HEK293 (cell line): ENCODE measurements around the gene NCOA3.

Experiments
- CTCF ChIA-PET: fragments of 350-600 bp; formaldehyde crosslinking; extraction: SDS; loops from one replicate; lab custom pipeline; 2021; ENCODE audit warnings: antibody characterized with exemption; lab: Yijun Ruan, JAX
- POLR2A ChIA-PET: fragments of 300-600 bp; formaldehyde crosslinking; extraction: SDS; loops from one replicate; lab custom pipeline; 2020; ENCODE audit warnings: antibody characterized with exemption, inconsistent platforms; lab: Yijun Ruan, JAX
- H3K27ac ChIP-seq: fragments of 200-500 bp; sonication (Bioruptor generic); 2 replicates; pipeline ENCODE4 v1.5.1; 2014; ENCODE audit warnings: low read depth, low read length, control low read depth, inconsistent platforms; ENCODE audit errors: extremely low read depth
- H3K36me3 ChIP-seq, 2 experiments: fragments of 200-500 bp in 1 of 2; sonication (Bioruptor generic) in 1 of 2; 1 replicate in 1 of 2; 2 replicates in 1 of 2; pipeline ENCODE4 v1.5.1; 2014 to 2017; ENCODE audit warnings: inconsistent platforms in 2 of 2, low read length in 2 of 2; ENCODE audit not compliant: control insufficient read depth in 2 of 2, insufficient read depth in 1 of 2
- H3K4me1 ChIP-seq: fragments of 200-500 bp; sonication (Bioruptor generic); 2 replicates; pipeline ENCODE4 v1.5.1; 2014; ENCODE audit warnings: mild to moderate bottlenecking, low read length, inconsistent platforms; ENCODE audit not compliant: control insufficient read depth, insufficient read depth
- H3K4me3 ChIP-seq: 2 replicates; pipeline ENCODE4 v1.5.1; 2011; ENCODE audit warnings: low read depth, mild to moderate bottlenecking, control low read depth, low read length, moderate library complexity
- H3K9me3 ChIP-seq: fragments of 200-500 bp; sonication (Bioruptor generic); 2 replicates; pipeline ENCODE4 v1.5.1; 2014; ENCODE audit warnings: low read depth, low read length, inconsistent platforms; ENCODE audit not compliant: control insufficient read depth, insufficient read depth
- KLF9 ChIP-seq: fragments of 450-650 bp; formaldehyde crosslinking; IDR thresholded peaks from 2 replicates; pipeline ENCODE4 v1.5.1; 2016; ENCODE audit warnings: missing biosample characterization, missing genetic modification characterization, low read depth
- REST ChIP-seq: fragments of 450-650 bp; formaldehyde crosslinking; IDR thresholded peaks from 2 replicates; pipeline ENCODE4 v1.5.1; 2016; ENCODE audit warnings: missing biosample characterization, missing genetic modification characterization
- SETDB1 ChIP-seq: IDR thresholded peaks from one replicate; pipeline ENCODE4 v1.6.1; 2017; ENCODE audit warnings: mild to moderate bottlenecking, low read length, moderate library complexity, mixed read lengths; ENCODE audit not compliant: insufficient read length
- SP3 ChIP-seq: fragments of 450-650 bp; formaldehyde crosslinking; IDR thresholded peaks from 2 replicates; pipeline ENCODE4 v1.5.1; 2016; ENCODE audit warnings: missing biosample characterization, missing genetic modification characterization
- ZBTB1 ChIP-seq: fragments of 450-650 bp; formaldehyde crosslinking; IDR thresholded peaks from 2 replicates; pipeline ENCODE4 v1.5.1; 2016; ENCODE audit warnings: missing biosample characterization, missing genetic modification characterization
- ZFP69B ChIP-seq: fragments of 450-650 bp; formaldehyde crosslinking; IDR thresholded peaks from 2 replicates; pipeline ENCODE4 v1.5.1; 2016; ENCODE audit warnings: missing biosample characterization, missing genetic modification characterization
- ZNF16 ChIP-seq: fragments of 450-650 bp; formaldehyde crosslinking; IDR thresholded peaks from 2 replicates; pipeline ENCODE4 v1.5.1; 2016; ENCODE audit warnings: low read depth, missing biosample characterization, missing genetic modification characterization
- ZNF19 ChIP-seq: fragments of 450-650 bp; formaldehyde crosslinking; IDR thresholded peaks from 2 replicates; pipeline ENCODE4; 2016; ENCODE audit warnings: missing biosample characterization, missing genetic modification characterization, low read depth
- ZNF221 ChIP-seq: fragments of 450-650 bp; formaldehyde crosslinking; IDR thresholded peaks from 2 replicates; pipeline ENCODE4 v1.5.1; 2017; ENCODE audit warnings: missing biosample characterization, missing genetic modification characterization, borderline replicate concordance
- ZNF24 ChIP-seq: fragments of 450-650 bp; formaldehyde crosslinking; IDR thresholded peaks from 2 replicates; pipeline ENCODE4 v1.5.1; 2016; ENCODE audit warnings: missing biosample characterization, missing genetic modification characterization
- ZNF274 ChIP-seq, 2 experiments: fragments of 200-500 bp in 1 of 2; fragments of 450-650 bp in 1 of 2; sonication (Bioruptor generic) in 1 of 2; formaldehyde crosslinking in 1 of 2; IDR thresholded peaks; 2 replicates each; pipeline versions ENCODE4 v1.5.1 to v1.6.1; 2014 to 2016; ENCODE audit warnings: borderline replicate concordance in 1 of 2, inconsistent platforms in 1 of 2, low read length in 1 of 2, missing biosample characterization in 1 of 2, missing genetic modification characterization in 1 of 2
- ZNF324 ChIP-seq: fragments of 450-650 bp; formaldehyde crosslinking; IDR thresholded peaks from 2 replicates; pipeline ENCODE4 v1.5.1; 2016; ENCODE audit warnings: missing biosample characterization, missing genetic modification characterization
- ZNF354C ChIP-seq: fragments of 450-650 bp; formaldehyde crosslinking; IDR thresholded peaks from 2 replicates; pipeline ENCODE4 v1.5.1; 2016; ENCODE audit warnings: missing biosample characterization, missing genetic modification characterization, low read depth, borderline replicate concordance
- ZNF510 ChIP-seq: fragments of 450-650 bp; formaldehyde crosslinking; IDR thresholded peaks from 2 replicates; pipeline ENCODE4 v1.5.1; 2018; ENCODE audit warnings: mild to moderate bottlenecking, missing genetic modification characterization, missing biosample characterization; ENCODE audit not compliant: insufficient replicate concordance
- ZNF560 ChIP-seq: fragments of 450-650 bp; formaldehyde crosslinking; IDR thresholded peaks from 2 replicates; pipeline ENCODE4 v1.5.1; 2017; ENCODE audit warnings: missing biosample characterization, missing genetic modification characterization, borderline replicate concordance
- ZNF610 ChIP-seq: fragments of 450-650 bp; formaldehyde crosslinking; IDR thresholded peaks from 2 replicates; pipeline ENCODE4 v1.5.1; 2016; ENCODE audit warnings: missing biosample characterization, missing genetic modification characterization, borderline replicate concordance
- ZNF624 ChIP-seq: fragments of 450-650 bp; formaldehyde crosslinking; IDR thresholded peaks from 2 replicates; pipeline ENCODE4 v1.5.1; 2017; ENCODE audit warnings: missing biosample characterization, missing genetic modification characterization
- ZNF654 ChIP-seq: fragments of 450-650 bp; formaldehyde crosslinking; IDR thresholded peaks from 2 replicates; pipeline ENCODE4 v1.5.1; 2016; ENCODE audit warnings: low read depth, missing biosample characterization, missing genetic modification characterization
- ZNF701 ChIP-seq: fragments of 450-650 bp; formaldehyde crosslinking; IDR thresholded peaks from 2 replicates; pipeline ENCODE4 v1.5.1; 2016; ENCODE audit warnings: missing biosample characterization, missing genetic modification characterization
- TF ChIP-seq, protein P1 (sequence below): fragments of 450-650 bp; formaldehyde crosslinking; IDR thresholded peaks from 2 replicates; pipeline ENCODE4 v1.5.1; 2016; ENCODE audit warnings: missing biosample characterization, missing genetic modification characterization
- TF ChIP-seq, protein P2 (sequence below): fragments of 450-650 bp; formaldehyde crosslinking; conservative IDR thresholded peaks from 2 replicates; pipeline ENCODE4 v1.5.1; 2016; ENCODE audit warnings: low read depth, missing biosample characterization, missing genetic modification characterization
- TF ChIP-seq, protein P3 (sequence below): IDR thresholded peaks from 2 replicates; pipeline ENCODE4 v1.6.1; 2011; ENCODE audit warnings: mild to moderate bottlenecking, low read depth, low read length, borderline replicate concordance

NCOA3 gene

DNA sequence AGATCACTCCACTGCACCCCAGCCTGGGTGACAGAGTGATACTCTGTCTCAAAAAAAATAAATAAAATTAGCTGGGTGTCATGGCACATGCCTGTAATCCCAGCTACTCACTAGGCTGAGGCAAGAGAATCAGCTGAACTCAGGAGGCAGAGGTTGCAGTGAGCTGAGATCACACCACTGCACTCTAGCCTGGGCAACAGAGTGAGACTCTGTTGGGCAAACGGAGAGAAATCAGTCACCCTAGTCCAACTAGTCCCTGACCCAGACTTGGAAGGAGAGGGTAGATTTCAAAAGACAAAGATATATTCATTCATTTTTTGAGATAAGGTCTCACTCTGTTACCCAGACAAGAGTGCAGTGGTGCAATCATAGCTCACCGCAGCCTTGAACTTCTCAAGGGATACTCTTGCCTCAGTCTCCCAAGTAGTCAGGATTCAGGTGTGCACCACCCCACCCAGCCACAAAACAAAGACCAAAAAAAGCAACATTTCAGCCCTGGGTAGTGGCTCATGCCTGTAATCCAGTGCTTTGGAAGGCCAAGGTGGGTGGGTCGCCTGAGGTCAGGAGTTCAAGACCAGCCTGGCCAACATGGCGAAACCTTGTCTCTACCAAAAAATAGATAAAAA, 26.2 kb upstream of the NCOA3 start:
- TF ChIP-seq ZNF654 (tag by site-specific recombination) (no peak), SETDB1 (no peak), ZNF274 (IDR thresholded peaks at IDR 0.05; ENCODE audit: low read length) (no peak), ZNF274 (tag by site-specific recombination; IDR thresholded peaks at IDR 0.05; ENCODE audit: borderline replicate concordance) (no peak), ZBTB1 (no peak), ZNF19 (no peak), ZNF221 (tag by site-specific recombination) (no peak), ZNF510 (no peak), ZNF324 (tag by site-specific recombination) (no peak), SP3 (tag by site-specific recombination) (no peak), KLF9 (tag by site-specific recombination) (no peak)
- TF ChIP-seq, protein P1, sequence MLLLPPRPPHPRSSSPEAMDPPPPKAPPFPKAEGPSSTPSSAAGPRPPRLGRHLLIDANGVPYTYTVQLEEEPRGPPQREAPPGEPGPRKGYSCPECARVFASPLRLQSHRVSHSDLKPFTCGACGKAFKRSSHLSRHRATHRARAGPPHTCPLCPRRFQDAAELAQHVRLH (tag by site-specific recombination): no peak
- TF ChIP-seq, protein P2, sequence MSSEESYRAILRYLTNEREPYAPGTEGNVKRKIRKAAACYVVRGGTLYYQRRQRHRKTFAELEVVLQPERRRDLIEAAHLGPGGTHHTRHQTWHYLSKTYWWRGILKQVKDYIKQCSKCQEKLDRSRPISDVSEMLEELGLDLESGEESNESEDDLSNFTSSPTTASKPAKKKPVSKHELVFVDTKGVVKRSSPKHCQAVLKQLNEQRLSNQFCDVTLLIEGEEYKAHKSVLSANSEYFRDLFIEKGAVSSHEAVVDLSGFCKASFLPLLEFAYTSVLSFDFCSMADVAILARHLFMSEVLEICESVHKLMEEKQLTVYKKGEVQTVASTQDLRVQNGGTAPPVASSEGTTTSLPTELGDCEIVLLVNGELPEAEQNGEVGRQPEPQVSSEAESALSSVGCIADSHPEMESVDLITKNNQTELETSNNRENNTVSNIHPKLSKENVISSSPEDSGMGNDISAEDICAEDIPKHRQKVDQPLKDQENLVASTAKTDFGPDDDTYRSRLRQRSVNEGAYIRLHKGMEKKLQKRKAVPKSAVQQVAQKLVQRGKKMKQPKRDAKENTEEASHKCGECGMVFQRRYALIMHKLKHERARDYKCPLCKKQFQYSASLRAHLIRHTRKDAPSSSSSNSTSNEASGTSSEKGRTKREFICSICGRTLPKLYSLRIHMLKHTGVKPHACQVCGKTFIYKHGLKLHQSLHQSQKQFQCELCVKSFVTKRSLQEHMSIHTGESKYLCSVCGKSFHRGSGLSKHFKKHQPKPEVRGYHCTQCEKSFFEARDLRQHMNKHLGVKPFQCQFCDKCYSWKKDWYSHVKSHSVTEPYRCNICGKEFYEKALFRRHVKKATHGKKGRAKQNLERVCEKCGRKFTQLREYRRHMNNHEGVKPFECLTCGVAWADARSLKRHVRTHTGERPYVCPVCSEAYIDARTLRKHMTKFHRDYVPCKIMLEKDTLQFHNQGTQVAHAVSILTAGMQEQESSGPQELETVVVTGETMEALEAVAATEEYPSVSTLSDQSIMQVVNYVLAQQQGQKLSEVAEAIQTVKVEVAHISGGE (tag by site-specific recombination): no peak
- CTCF ChIA-PET: interaction anchor here (0.6 kb wide), 1 partner anchor 30 kb away, joined by 3 read pairs; no protein-coding TSS in a partner anchor
- H3K27ac ChIP-seq: no peak overlapping the region

GRCh38 chr20:47476452-47476851, 25.2 kb upstream of the NCOA3 start:
- H3K9me3 ChIP-seq: no peaks in the 10 kb centered on the region
- H3K4me1 ChIP-seq: no peaks in the 10 kb centered on the region
- ChIA-PET CTCF (no interaction called here), POLR2A (no interaction called here)
- H3K4me3 ChIP-seq: no peak overlapping the region
- TF ChIP-seq ZNF354C (no peak), ZNF624 (tag by site-specific recombination) (no peak), ZNF610 (tag by site-specific recombination) (no peak), ZNF24 (tag by site-specific recombination) (no peak), ZFP69B (tag by site-specific recombination) (no peak), ZNF701 (tag by site-specific recombination) (no peak), ZNF560 (tag by site-specific recombination) (no peak), ZNF16 (no peak), REST (tag by site-specific recombination) (no peak)
- TF ChIP-seq, protein P3, sequence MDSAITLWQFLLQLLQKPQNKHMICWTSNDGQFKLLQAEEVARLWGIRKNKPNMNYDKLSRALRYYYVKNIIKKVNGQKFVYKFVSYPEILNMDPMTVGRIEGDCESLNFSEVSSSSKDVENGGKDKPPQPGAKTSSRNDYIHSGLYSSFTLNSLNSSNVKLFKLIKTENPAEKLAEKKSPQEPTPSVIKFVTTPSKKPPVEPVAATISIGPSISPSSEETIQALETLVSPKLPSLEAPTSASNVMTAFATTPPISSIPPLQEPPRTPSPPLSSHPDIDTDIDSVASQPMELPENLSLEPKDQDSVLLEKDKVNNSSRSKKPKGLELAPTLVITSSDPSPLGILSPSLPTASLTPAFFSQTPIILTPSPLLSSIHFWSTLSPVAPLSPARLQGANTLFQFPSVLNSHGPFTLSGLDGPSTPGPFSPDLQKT: no peak
- no peaks in the 10 kb centered on the region for H3K36me3 ChIP-seq
- no peak overlapping the region for H3K27ac ChIP-seq

More for the DNA sequence above, 26.2 kb upstream of the NCOA3 start:
- POLR2A ChIA-PET: no interaction called here
- no peak overlapping the region for H3K4me3 ChIP-seq
- no peaks in the 10 kb centered on the region for H3K36me3 ChIP-seq
- H3K9me3 ChIP-seq: no peaks in the 10 kb centered on the region
- no peaks in the 10 kb centered on the region for H3K4me1 ChIP-seq
